Measurements from ENCODE around the gene SOD3. TPM values are rescaled to one million over a fixed set of nuclear protein-coding genes. Genes with fewer than 3 reads are reported as not detected.

Gene SOD3
- total RNA-seq (2022) (not detected in 2 replicates), Bru-seq, nascent RNA (not detected), BruChase-seq, experiment 1, labeled RNA remaining after a 6-hour chase (not detected), BruChase-seq, experiment 2, labeled RNA remaining after a 2-hour chase (not detected)
- long read RNA-seq = 0 reads

- DNase-seq (ENCODE audit: unreplicated experiment) = no peak
- TF ChIP-seq CTCF (IDR thresholded peaks at IDR 0.05; ENCODE audit: unreplicated experiment) = no peak
- no peaks in the 10 kb centered on the region for H3K4me1 Mint-ChIP-seq (ENCODE audit: insufficient read depth, unreplicated experiment)
- no peak within 1 kb of the TSS for H3K4me3 Mint-ChIP-seq (ENCODE audit: unreplicated experiment)
- H3K36me3 Mint-ChIP-seq (ENCODE audit: insufficient read depth, unreplicated experiment) = no peaks in the 10 kb centered on the region
- no TSS peak for BruUV-seq (replicated peaks)
- H3K27me3 Mint-ChIP-seq (ENCODE audit: insufficient read depth, unreplicated experiment) = no peaks in the 10 kb centered on the region
- intact Hi-C loops (cut with micrococcal nuclease) = no loop called here
- POLR2A ChIA-PET = no interaction called here
- CTCF ChIA-PET = interaction anchor here (0.7 to 3.3 kb wide), 8 partner anchors 19 to 956 kb away, joined by 3 to 14 read pairs (median 4); no protein-coding TSS in a partner anchor
- no peak within 1 kb of the TSS for H3K27ac Mint-ChIP-seq (ENCODE audit: low read depth, unreplicated experiment)
- no peaks in the 10 kb centered on the region for H3K9me3 Mint-ChIP-seq (ENCODE audit: unreplicated experiment)
Measured at GRCh38 chr4:24794916-24795665, at the start of gene SOD3. TSS of gene SOD3 (plus strand) at chr4:24795573. CDS start at chr4:24799522, 3,949 bp downstream.

GRCh38 chr4:24747234-24747975, 48.0 kb upstream of the SOD3 start:
- POLR2A ChIA-PET = interaction anchor here (1.1 kb wide), 1 partner anchor 8 kb away, joined by 4 read pairs; no protein-coding TSS in a partner anchor
- no TSS peak for BruUV-seq (replicated peaks)
- no peak for DNase-seq (ENCODE audit: unreplicated experiment)

GRCh38 chr4:24748023-24748422, 47.4 kb upstream of the SOD3 start:
- ChIA-PET POLR2A (no interaction called here), CTCF (no interaction called here)
- TF ChIP-seq CTCF (IDR thresholded peaks at IDR 0.05; ENCODE audit: unreplicated experiment) = no peak
- Mint-ChIP-seq H3K36me3 (ENCODE audit: insufficient read depth, unreplicated experiment) (no peaks in the 10 kb centered on the region), H3K27ac (ENCODE audit: low read depth, unreplicated experiment) (no peak overlapping the region), H3K4me3 (ENCODE audit: unreplicated experiment) (no peak overlapping the region), H3K9me3 (ENCODE audit: unreplicated experiment) (no peaks in the 10 kb centered on the region), H3K27me3 (ENCODE audit: insufficient read depth, unreplicated experiment) (no peaks in the 10 kb centered on the region), H3K4me1 (ENCODE audit: insufficient read depth, unreplicated experiment) (peaks cover 7% of the 10 kb centered on the region)
- no TSS peak for BruUV-seq (replicated peaks)
- intact Hi-C loops (cut with micrococcal nuclease) = no loop called here
- DNase-seq (ENCODE audit: unreplicated experiment) = no peak

More at GRCh38 chr4:24747234-24747975, 48.0 kb upstream of the SOD3 start:
- no peak for TF ChIP-seq CTCF (IDR thresholded peaks at IDR 0.05; ENCODE audit: unreplicated experiment)
- intact Hi-C loops (cut with micrococcal nuclease) = no loop called here
- CTCF ChIA-PET = interaction anchor here (0.6 kb wide), 1 partner anchor 276 kb away, joined by 3 read pairs; no protein-coding TSS in a partner anchor
- Mint-ChIP-seq H3K27ac (ENCODE audit: low read depth, unreplicated experiment) (no peak overlapping the region), H3K9me3 (ENCODE audit: unreplicated experiment) (no peaks in the 10 kb centered on the region), H3K4me1 (ENCODE audit: insufficient read depth, unreplicated experiment) (peaks cover 7% of the 10 kb centered on the region), H3K27me3 (ENCODE audit: insufficient read depth, unreplicated experiment) (no peaks in the 10 kb centered on the region), H3K36me3 (ENCODE audit: insufficient read depth, unreplicated experiment) (no peaks in the 10 kb centered on the region), H3K4me3 (ENCODE audit: unreplicated experiment) (no peak overlapping the region)

- intact Hi-C loops (cut with micrococcal nuclease) = no loop called here
- ChIA-PET POLR2A (no interaction called here), CTCF (interaction anchor here (0.7 to 1.1 kb wide), 2 partner anchors 13 to 109 kb away, joined by 3 to 5 read pairs; no protein-coding TSS in a partner anchor)
- no peak overlapping the region for H3K27ac Mint-ChIP-seq (ENCODE audit: low read depth, unreplicated experiment)
- H3K36me3 Mint-ChIP-seq (ENCODE audit: insufficient read depth, unreplicated experiment) = no peaks in the 10 kb centered on the region
- DNase-seq (ENCODE audit: unreplicated experiment) = no peak
- H3K9me3 Mint-ChIP-seq (ENCODE audit: unreplicated experiment) = no peaks in the 10 kb centered on the region
- H3K4me3 Mint-ChIP-seq (ENCODE audit: unreplicated experiment) = no peak overlapping the region
- no peak for TF ChIP-seq CTCF (IDR thresholded peaks at IDR 0.05; ENCODE audit: unreplicated experiment)
- H3K4me1 Mint-ChIP-seq (ENCODE audit: insufficient read depth, unreplicated experiment) = peaks cover 12% of the 10 kb centered on the region
- H3K27me3 Mint-ChIP-seq (ENCODE audit: insufficient read depth, unreplicated experiment) = no peaks in the 10 kb centered on the region
- no TSS peak for BruUV-seq (replicated peaks)
Measured at GRCh38 chr4:24748758-24749350, 46.5 kb upstream of the SOD3 start.
